ENCODE results near the gene MAPK14.
A peak's percentile ranks its signal among the peaks of the same experiment; 100 is the strongest.

Gene MAPK14

DNA sequence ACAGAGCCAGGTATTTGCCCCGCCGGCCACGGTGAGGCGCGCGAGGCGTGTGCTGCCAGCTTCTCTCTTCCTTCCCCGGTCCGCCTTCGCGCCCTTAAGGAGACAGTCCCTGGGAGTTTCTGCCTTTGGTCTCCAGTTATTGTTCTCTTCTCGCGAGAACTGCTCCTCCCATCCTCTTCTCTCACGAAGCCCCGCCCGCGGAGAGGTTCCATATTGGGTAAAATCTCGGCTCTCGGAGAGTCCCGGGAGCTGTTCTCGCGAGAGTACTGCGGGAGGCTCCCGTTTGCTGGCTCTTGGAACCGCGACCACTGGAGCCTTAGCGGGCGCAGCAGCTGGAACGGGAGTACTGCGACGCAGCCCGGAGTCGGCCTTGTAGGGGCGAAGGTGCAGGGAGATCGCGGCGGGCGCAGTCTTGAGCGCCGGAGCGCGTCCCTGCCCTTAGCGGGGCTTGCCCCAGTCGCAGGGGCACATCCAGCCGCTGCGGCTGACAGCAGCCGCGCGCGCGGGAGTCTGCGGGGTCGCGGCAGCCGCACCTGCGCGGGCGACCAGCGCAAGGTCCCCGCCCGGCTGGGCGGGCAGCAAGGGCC, at the start of gene MAPK14:
Gene MAPK14, plus strand, starts transcription at position 308 of the 587 bp plus-strand sequence. CDS start 350 bp downstream, outside the sequence.
- TF ChIP-seq, protein P1, sequence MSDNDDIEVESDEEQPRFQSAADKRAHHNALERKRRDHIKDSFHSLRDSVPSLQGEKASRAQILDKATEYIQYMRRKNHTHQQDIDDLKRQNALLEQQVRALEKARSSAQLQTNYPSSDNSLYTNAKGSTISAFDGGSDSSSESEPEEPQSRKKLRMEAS (IDR thresholded peaks at IDR 0.05) = peak; percentile 86
- TF ChIP-seq TCF12 (IDR thresholded peaks at IDR 0.05; ENCODE audit: low read depth) (peak; percentile 23; the same call in 1 of the 2 replicates), TEAD4 (IDR thresholded peaks at IDR 0.05) (peak; percentile 61), CEBPB (IDR thresholded peaks at IDR 0.05) (no peak), RAD21 (IDR thresholded peaks at IDR 0.05; ENCODE audit: low read depth) (peak; percentile 89), EGR1 (IDR thresholded peaks at IDR 0.05) (no peak), YY1 (IDR thresholded peaks at IDR 0.05; ENCODE audit: low read depth) (peak; percentile 80), EP300 (IDR thresholded peaks at IDR 0.05; ENCODE audit: borderline replicate concordance) (peak; percentile 15; the same call in 1 of the 2 replicates), TAF1 (IDR thresholded peaks at IDR 0.05; ENCODE audit: low read depth) (peak; percentile 78; the same call in 1 of the 2 replicates)
- TF ChIP-seq, protein P2, sequence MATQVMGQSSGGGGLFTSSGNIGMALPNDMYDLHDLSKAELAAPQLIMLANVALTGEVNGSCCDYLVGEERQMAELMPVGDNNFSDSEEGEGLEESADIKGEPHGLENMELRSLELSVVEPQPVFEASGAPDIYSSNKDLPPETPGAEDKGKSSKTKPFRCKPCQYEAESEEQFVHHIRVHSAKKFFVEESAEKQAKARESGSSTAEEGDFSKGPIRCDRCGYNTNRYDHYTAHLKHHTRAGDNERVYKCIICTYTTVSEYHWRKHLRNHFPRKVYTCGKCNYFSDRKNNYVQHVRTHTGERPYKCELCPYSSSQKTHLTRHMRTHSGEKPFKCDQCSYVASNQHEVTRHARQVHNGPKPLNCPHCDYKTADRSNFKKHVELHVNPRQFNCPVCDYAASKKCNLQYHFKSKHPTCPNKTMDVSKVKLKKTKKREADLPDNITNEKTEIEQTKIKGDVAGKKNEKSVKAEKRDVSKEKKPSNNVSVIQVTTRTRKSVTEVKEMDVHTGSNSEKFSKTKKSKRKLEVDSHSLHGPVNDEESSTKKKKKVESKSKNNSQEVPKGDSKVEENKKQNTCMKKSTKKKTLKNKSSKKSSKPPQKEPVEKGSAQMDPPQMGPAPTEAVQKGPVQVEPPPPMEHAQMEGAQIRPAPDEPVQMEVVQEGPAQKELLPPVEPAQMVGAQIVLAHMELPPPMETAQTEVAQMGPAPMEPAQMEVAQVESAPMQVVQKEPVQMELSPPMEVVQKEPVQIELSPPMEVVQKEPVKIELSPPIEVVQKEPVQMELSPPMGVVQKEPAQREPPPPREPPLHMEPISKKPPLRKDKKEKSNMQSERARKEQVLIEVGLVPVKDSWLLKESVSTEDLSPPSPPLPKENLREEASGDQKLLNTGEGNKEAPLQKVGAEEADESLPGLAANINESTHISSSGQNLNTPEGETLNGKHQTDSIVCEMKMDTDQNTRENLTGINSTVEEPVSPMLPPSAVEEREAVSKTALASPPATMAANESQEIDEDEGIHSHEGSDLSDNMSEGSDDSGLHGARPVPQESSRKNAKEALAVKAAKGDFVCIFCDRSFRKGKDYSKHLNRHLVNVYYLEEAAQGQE (IDR thresholded peaks at IDR 0.05; ENCODE audit: low read depth) = no peak
- TF ChIP-seq, protein P3, sequence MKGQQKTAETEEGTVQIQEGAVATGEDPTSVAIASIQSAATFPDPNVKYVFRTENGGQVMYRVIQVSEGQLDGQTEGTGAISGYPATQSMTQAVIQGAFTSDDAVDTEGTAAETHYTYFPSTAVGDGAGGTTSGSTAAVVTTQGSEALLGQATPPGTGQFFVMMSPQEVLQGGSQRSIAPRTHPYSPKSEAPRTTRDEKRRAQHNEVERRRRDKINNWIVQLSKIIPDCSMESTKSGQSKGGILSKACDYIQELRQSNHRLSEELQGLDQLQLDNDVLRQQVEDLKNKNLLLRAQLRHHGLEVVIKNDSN (IDR thresholded peaks at IDR 0.05) = 0 out of 2 replicates have a peak, but pooled peaks have one; percentile 2

DNA sequence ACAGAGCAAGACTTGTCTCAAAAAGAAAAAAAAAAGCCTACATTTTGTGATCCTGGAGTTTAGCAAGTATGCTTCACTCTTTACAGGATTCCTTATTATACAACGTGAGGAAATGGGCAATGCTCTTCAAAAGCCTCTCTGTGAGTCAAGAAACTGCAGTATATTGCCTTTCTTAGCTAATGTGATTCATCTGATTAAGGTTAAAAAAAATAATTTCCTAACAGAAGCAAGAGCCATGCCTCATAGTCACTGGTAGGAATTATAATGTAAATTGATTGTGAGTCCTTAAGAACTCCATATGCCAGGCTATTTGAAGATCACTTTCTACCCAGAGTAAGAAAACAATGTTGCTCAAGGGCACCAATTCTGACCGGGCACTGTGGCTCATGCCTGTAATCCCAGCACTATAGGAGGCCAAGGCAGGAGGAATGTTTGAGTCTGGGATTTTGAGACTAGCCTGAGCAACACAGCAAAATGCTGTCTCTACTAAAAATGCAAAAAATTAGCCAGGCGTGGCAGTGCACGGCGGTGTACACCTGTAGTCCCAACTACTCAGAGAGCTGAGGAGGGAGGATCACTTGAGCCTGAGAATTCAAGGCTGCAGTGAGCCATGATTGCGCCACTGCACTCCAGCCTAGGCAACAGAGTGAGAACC, 46.5 kb upstream of the MAPK14 start:
- 0 out of 2 replicates have a peak, but pooled peaks have one; percentile 6 for TF ChIP-seq CEBPB (IDR thresholded peaks at IDR 0.05)
- TF ChIP-seq, protein P2 (IDR thresholded peaks at IDR 0.05; ENCODE audit: low read depth) = no peak

DNA sequence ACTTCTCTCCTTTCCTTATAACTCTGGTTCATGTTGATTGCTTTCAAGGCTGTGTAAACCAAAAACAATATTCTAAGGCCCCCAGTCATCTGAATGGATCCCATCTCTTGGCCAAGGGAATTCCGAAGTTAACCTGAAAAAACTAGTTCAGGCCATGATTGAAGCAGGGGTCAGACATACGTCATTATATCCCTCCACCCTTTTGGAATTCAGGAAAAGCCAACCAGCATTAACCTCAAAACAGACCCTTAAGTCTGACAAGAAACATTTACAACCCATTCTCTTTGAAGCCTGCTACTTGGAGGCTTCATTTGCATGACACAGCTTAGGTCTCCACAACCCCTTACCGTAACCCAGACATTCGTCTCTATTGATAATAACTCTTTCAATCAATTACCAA, 42.9 kb upstream of the MAPK14 start:
- TF ChIP-seq RAD21 (IDR thresholded peaks at IDR 0.05; ENCODE audit: low read depth) = no peak

DNA sequence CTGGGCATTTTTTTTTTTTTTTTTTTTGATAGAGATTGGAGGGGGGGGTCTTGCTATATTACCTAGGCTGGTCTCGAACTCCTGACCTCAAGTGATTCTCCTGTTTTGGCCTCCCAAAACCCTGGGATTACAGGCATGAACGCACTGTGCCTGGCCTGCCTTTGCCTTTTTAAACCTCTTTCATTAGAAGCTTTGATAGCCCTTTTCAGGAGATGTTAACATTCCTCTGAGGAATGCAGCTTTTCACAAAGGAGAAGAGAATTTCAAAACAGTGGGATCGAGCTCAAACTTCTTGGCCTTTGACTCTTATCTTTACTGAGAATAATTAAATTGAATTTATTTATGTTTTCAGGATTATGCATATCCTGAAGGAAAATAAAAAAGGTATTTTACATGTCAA, 34.5 kb upstream of the MAPK14 start:
- TF ChIP-seq EP300 (IDR thresholded peaks at IDR 0.05; ENCODE audit: borderline replicate concordance) (no peak), CEBPB (IDR thresholded peaks at IDR 0.05) (no peak), TEAD4 (IDR thresholded peaks at IDR 0.05) (no peak), EGR1 (IDR thresholded peaks at IDR 0.05) (no peak), FOXM1 (IDR thresholded peaks at IDR 0.05; ENCODE audit: borderline replicate concordance, low read depth) (no peak), YY1 (IDR thresholded peaks at IDR 0.05; ENCODE audit: low read depth) (no peak), TCF12 (IDR thresholded peaks at IDR 0.05; ENCODE audit: low read depth) (no peak), CREB1 (IDR thresholded peaks at IDR 0.05; ENCODE audit: low read depth) (no peak)
- TF ChIP-seq, protein P2 (IDR thresholded peaks at IDR 0.05; ENCODE audit: low read depth) = no peak
- TF ChIP-seq, protein P1 (IDR thresholded peaks at IDR 0.05) = no peak

DNA sequence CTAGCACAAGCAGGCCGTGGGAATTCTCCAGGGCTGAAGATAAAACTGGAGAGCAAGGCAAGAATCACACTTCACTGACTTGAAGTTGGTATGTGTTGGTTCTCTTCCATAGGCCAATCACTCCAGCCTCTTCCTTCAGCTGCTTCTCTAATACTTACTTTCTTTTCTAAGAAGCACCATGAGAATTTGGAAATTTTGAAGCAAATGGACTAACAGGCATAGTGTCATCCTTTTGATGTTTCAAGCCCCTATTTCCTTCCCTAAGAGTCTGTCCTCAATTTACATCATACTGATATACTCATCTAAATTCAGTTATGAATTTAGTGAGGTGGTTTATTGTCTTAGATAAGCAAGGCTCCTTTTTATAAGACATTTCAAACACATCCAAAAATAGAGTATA, 27.2 kb upstream of the MAPK14 start:
- TF ChIP-seq TAF1 (IDR thresholded peaks at IDR 0.05; ENCODE audit: low read depth) (no peak), TEAD4 (IDR thresholded peaks at IDR 0.05) (no peak), TCF12 (IDR thresholded peaks at IDR 0.05; ENCODE audit: low read depth) (no peak), EP300 (IDR thresholded peaks at IDR 0.05; ENCODE audit: borderline replicate concordance) (no peak), CREB1 (IDR thresholded peaks at IDR 0.05; ENCODE audit: low read depth) (no peak), ZBTB7A (IDR thresholded peaks at IDR 0.05; ENCODE audit: low read depth) (no peak), FOXM1 (IDR thresholded peaks at IDR 0.05; ENCODE audit: borderline replicate concordance, low read depth) (no peak), NFIC (IDR thresholded peaks at IDR 0.05) (no peak), RAD21 (IDR thresholded peaks at IDR 0.05; ENCODE audit: low read depth) (no peak), CEBPB (IDR thresholded peaks at IDR 0.05) (no peak), YY1 (IDR thresholded peaks at IDR 0.05; ENCODE audit: low read depth) (no peak), EGR1 (IDR thresholded peaks at IDR 0.05) (no peak)
- TF ChIP-seq, protein P2 (IDR thresholded peaks at IDR 0.05; ENCODE audit: low read depth) = no peak
- TF ChIP-seq, protein P1 (IDR thresholded peaks at IDR 0.05) = no peak
- TF ChIP-seq, protein P3 (IDR thresholded peaks at IDR 0.05) = no peak

Measured in Ishikawa (cell line).